AG04450 (cell line): ENCODE results near the gene SH3BGRL2. TPM values are rescaled to one million over a fixed set of nuclear protein-coding genes. Genes with fewer than 3 reads are reported as not detected.

Experiments
- CTCF ChIA-PET: fragments of 300-600, 350-600 bp; formaldehyde crosslinking; extraction: SDS; loops from one replicate; lab custom pipeline; 2022; ENCODE audit warnings: antibody characterized with exemption, inconsistent platforms; lab: Charles Lee
- POLR2A ChIA-PET: fragments of 350-600 bp; formaldehyde crosslinking; extraction: SDS; loops from one replicate; lab custom pipeline; 2021; ENCODE audit warnings: antibody characterized with exemption, inconsistent platforms; lab: Yijun Ruan, JAX
- DNase-seq: peaks from one replicate; pipeline ENCODE4 v3.0.0-alpha.2; 2011; ENCODE audit warnings: low read depth, low spot score
- H3K27ac ChIP-seq: one replicate; pipeline ENCODE4 v1.5.1; 2012; ENCODE audit warnings: low read depth, low read length, control low read depth
- H3K27me3 ChIP-seq: one replicate; pipeline ENCODE4 v1.6.0; 2012; ENCODE audit warnings: low read length; ENCODE audit not compliant: control insufficient read depth, insufficient read depth
- H3K4me3 ChIP-seq: 2 replicates; pipeline ENCODE4 v1.5.1; 2011; ENCODE audit warnings: mild to moderate bottlenecking, low read depth, low read length, control low read depth
- H3K9me3 ChIP-seq: 2 replicates; pipeline ENCODE4 v1.5.1; 2012; ENCODE audit warnings: low read length; ENCODE audit not compliant: control insufficient read depth, insufficient read depth
- polyA plus RNA-seq: library from polyadenylated mRNA; depleted of rRNA; stranded (reverse); fragments of >200 nt; gene quantifications from 2 replicates; pipeline ENCODE4 v1.2.3, GENCODE V29; 2011
- TF ChIP-seq, protein P1 (sequence below): IDR thresholded peaks from 2 replicates; pipeline ENCODE4 v1.5.1; 2011; ENCODE audit warnings: low read depth, low read length, control low read depth, inconsistent platforms

Gene SH3BGRL2
- polyA plus RNA-seq, 1 experiment, result 5.4 TPM

DNA sequence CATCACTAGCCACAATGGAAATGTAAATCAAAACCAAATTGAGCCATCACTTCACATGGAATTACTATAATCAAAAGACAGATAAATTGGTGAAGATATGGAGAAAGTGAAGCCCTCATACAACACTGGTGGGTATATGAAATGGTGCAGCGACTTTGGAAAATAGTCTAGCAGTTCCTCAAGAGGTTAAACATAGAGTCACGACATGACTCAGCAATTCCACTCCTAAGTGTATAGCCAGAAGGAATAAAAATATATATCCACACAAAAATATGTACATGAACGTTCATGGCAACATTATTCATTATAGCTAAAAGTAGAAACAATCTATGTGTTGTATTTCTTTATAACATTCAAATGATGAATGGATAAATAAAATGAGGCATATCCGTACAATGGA, 33.1 kb upstream of the SH3BGRL2 start:
- ChIA-PET CTCF (no interaction called here), POLR2A (no interaction called here)
- Histone ChIP-seq H3K27me3 (no peaks in the 10 kb centered on the region), H3K9me3 (no peaks in the 10 kb centered on the region), H3K27ac (no peak overlapping the region), H3K4me3 (no peak overlapping the region)
- TF ChIP-seq, protein P1, sequence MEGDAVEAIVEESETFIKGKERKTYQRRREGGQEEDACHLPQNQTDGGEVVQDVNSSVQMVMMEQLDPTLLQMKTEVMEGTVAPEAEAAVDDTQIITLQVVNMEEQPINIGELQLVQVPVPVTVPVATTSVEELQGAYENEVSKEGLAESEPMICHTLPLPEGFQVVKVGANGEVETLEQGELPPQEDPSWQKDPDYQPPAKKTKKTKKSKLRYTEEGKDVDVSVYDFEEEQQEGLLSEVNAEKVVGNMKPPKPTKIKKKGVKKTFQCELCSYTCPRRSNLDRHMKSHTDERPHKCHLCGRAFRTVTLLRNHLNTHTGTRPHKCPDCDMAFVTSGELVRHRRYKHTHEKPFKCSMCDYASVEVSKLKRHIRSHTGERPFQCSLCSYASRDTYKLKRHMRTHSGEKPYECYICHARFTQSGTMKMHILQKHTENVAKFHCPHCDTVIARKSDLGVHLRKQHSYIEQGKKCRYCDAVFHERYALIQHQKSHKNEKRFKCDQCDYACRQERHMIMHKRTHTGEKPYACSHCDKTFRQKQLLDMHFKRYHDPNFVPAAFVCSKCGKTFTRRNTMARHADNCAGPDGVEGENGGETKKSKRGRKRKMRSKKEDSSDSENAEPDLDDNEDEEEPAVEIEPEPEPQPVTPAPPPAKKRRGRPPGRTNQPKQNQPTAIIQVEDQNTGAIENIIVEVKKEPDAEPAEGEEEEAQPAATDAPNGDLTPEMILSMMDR, result no peak
- DNase-seq, result no peak

DNA sequence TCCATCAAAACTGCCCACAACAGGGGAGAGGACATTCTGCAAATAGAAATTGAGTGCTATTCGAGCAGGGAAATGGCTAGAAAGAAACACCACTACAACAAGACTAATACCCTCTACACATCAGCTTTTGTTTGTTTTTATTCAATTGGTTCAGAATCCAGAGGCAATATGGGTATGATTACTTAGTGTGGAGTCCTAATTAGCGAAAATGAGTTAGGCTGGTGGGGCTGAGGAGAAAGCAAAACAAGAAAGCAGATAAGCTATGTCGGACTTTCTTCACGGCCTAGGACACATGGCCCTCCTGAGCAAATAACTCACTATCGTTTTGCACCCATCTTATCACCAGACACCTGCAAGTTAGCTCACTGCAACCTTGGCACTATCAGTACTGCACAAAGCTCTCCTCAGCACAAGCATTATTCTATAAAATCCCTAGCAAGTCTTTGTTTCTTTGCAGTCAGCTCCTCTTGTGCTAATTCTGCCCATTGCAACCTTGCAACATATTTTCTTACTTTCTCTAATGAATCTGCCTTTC, 31.3 kb upstream of the SH3BGRL2 start:
- H3K9me3 ChIP-seq, result no peaks in the 10 kb centered on the region
- TF ChIP-seq, protein P1, result no peak
- ChIA-PET CTCF (interaction anchor here (0.7 to 1.6 kb wide), 2 partner anchors 29 to 1560 kb away, joined by 4 to 7 read pairs; no protein-coding TSS in a partner anchor), POLR2A (no interaction called here)
- no peak overlapping the region for H3K4me3 ChIP-seq
- no peak overlapping the region for H3K27ac ChIP-seq
- DNase-seq, result no peak
- H3K27me3 ChIP-seq, result no peaks in the 10 kb centered on the region

DNA sequence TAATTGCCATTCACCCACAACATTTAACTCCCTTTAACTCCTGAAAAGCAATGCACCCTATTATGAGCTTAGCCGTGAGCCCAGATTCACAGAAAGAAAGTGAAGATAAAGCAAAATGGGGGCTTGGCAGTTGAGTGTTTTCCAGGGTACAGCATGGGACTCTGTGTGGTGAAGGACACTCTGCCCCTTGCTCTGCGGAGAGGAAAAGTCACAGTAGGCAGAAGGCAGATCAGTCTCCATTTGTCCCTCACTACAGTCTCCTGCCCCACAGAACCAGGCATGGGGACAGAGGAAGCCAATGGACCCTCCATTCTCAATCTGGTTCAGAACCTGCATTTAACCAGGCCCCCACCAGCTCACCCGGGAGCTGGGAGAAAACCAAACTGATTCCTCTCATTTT, 30.8 kb upstream of the SH3BGRL2 start:
- no peak overlapping the region for H3K27ac ChIP-seq
- POLR2A ChIA-PET, result interaction anchor here (0.8 to 1.4 kb wide), 2 partner anchors 32 to 63 kb away, joined by 3 to 6 read pairs; partner anchors contain the start of gene LCA5

DNA sequence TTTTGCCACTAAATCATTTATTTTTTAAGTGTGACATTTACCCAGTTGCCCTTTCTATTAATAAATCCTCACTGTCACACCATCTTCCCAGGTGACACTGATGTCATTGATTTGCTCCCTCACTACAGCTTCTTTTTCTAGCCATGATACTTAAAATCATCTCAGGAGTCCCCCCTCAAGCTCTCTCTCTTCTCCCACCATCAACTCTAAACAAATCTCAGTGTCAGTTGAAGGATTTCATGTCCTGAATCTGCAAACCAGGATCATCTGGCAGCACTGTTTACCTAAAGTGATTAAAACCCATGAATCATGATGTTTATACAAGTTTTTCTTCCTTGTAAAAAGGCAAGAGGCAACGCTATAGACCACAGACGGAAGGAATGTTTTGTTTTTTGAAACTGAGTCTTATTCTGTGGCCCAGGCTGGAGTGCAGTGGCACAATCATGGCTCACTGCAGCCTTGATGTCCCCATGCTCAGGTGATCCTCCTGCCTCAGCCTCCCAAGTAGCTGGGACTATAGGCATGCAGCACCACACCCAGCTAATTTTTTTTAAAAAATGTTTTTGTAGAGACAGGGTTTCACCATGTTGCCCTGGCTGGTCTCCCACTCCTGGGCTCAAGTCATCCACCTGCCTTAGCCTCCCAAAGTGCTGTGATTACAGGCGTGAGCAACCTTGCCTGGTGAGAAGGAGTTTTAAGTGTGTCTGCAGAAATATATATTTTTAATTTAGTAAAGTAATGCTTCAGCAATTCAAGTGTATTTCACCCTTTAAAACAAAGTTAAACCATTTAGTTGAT, 30.1 kb upstream of the SH3BGRL2 start:
- Histone ChIP-seq H3K9me3 (no peaks in the 10 kb centered on the region), H3K27me3 (no peaks in the 10 kb centered on the region), H3K27ac (peak overlapping the region; percentile 47), H3K4me3 (no peak overlapping the region)
- ChIA-PET CTCF (interaction anchor here (1.6 kb wide), 1 partner anchor 30 kb away, joined by 7 read pairs; no protein-coding TSS in a partner anchor), POLR2A (interaction anchor here (0.8 to 1.4 kb wide), 2 partner anchors 32 to 64 kb away, joined by 3 to 6 read pairs; partner anchors contain the start of gene LCA5)
- peak; percentile 44 for DNase-seq
- TF ChIP-seq, protein P1, result no peak

More for the DNA sequence above, 30.8 kb upstream of the SH3BGRL2 start:
- H3K27me3 ChIP-seq, result no peaks in the 10 kb centered on the region
- H3K4me3 ChIP-seq, result no peak overlapping the region
- TF ChIP-seq, protein P1, result no peak
- CTCF ChIA-PET, result interaction anchor here (1.6 kb wide), 1 partner anchor 30 kb away, joined by 7 read pairs; no protein-coding TSS in a partner anchor
- no peak for DNase-seq
- no peaks in the 10 kb centered on the region for H3K9me3 ChIP-seq

DNA sequence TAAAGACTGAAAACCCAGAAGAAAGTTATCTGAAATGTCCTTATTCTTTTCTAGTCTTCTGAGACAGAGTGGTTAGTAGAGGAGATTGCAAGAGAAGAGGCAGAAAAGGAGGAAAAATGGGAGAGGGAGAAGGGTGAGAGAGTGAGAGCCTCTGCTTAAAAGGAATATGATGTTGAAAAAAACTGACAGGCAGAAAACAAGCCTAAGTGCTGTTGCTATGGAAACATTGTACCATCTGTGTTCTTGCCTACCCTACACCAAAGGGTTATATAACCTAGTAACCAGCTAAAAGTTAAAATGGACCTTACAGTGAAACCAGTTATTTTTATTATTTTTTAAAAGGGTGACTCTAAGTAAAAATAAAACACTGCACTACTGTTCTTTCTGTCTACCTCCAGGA, 28.3 kb upstream of the SH3BGRL2 start:
- Histone ChIP-seq H3K27ac (no peak overlapping the region), H3K4me3 (no peak overlapping the region), H3K27me3 (no peaks in the 10 kb centered on the region), H3K9me3 (no peaks in the 10 kb centered on the region)
- CTCF ChIA-PET, result no interaction called here
- TF ChIP-seq, protein P1, result no peak
- POLR2A ChIA-PET, result no interaction called here
- no peak for DNase-seq
